OCI-LY1 (cell line): Measurements from ENCODE around the gene LRRTM3.

Experiments
- H2AFZ ChIP-seq: fragments of 200-600 bp; sonication (generic), shearing (Covaris generic); 2 replicates; pipeline ENCODE4 v1.6.0; 2014; ENCODE audit warnings: antibody characterized with exemption, mild to moderate bottlenecking, low read length
- H3F3A ChIP-seq: fragments of 200-600 bp; sonication (generic), shearing (Covaris generic); 2 replicates; pipeline ENCODE4 v1.6.0; 2014; ENCODE audit warnings: mild to moderate bottlenecking, antibody characterized with exemption, low read length, moderate library complexity; ENCODE audit not compliant: insufficient read depth
- H3K27ac ChIP-seq: fragments of 200-600 bp; sonication (generic); 2 replicates; pipeline ENCODE4 v1.5.1; 2014; ENCODE audit warnings: low read length, mixed run types, mild to moderate bottlenecking, low read depth; ENCODE audit not compliant: poor library complexity, severe bottlenecking
- H3K27me3 ChIP-seq: fragments of 200-600 bp; sonication (generic); 2 replicates; pipeline ENCODE4 v1.6.0; 2014; ENCODE audit warnings: antibody characterized with exemption, mild to moderate bottlenecking, low read length, moderate library complexity; ENCODE audit not compliant: insufficient read depth
- H3K36me3 ChIP-seq: fragments of 200-600 bp; sonication (generic); 2 replicates; pipeline ENCODE4 v1.6.1; 2014; ENCODE audit warnings: mild to moderate bottlenecking, antibody characterized with exemption, low read length, moderate library complexity, mixed read lengths; ENCODE audit not compliant: insufficient read depth
- H3K4me1 ChIP-seq: fragments of 200-600 bp; sonication (generic); 2 replicates; pipeline ENCODE4 v1.5.1; 2014; ENCODE audit warnings: mild to moderate bottlenecking, low read length, moderate library complexity; ENCODE audit not compliant: insufficient read depth, severe bottlenecking
- H3K4me2 ChIP-seq: fragments of 200-600 bp; sonication (generic), shearing (Covaris generic); 2 replicates; pipeline ENCODE4 v1.6.1; 2014; ENCODE audit warnings: low read length
- H3K4me3 ChIP-seq: fragments of 200-600 bp; sonication (generic); 2 replicates; pipeline ENCODE4 v1.5.1; 2014; ENCODE audit warnings: low read length, low read depth, mild to moderate bottlenecking, mixed read lengths; ENCODE audit not compliant: poor library complexity, severe bottlenecking
- H3K79me2 ChIP-seq: fragments of 200-600 bp; shearing (Covaris generic); 2 replicates; pipeline ENCODE4 v1.6.1; 2016; ENCODE audit warnings: mixed run types, low read length, mixed read lengths; ENCODE audit not compliant: insufficient read depth
- H3K9ac ChIP-seq: fragments of 200-600 bp; sonication (generic), shearing (Covaris generic); 2 replicates; pipeline ENCODE4 v1.6.1; 2014; ENCODE audit warnings: mild to moderate bottlenecking, low read length, mixed read lengths
- H3K9me2 ChIP-seq: fragments of 200-600 bp; sonication (generic), shearing (Covaris generic); 2 replicates; pipeline ENCODE4 v1.6.1; 2014; ENCODE audit warnings: low read depth, mild to moderate bottlenecking, low read length, mixed read lengths
- H3K9me3 ChIP-seq: fragments of 200-600 bp; shearing (Covaris generic); 2 replicates; pipeline ENCODE4 v1.6.1; 2014; ENCODE audit warnings: low read length, mixed read lengths
- H4K20me1 ChIP-seq: fragments of 200-600 bp; sonication (generic), shearing (Covaris generic); 2 replicates; pipeline ENCODE4 v1.6.0; 2016; ENCODE audit warnings: mild to moderate bottlenecking, low read length; ENCODE audit not compliant: insufficient read depth
- EZH2 ChIP-seq: fragments of 200-600 bp; sonication (generic), shearing (Covaris generic); IDR thresholded peaks from 2 replicates; pipeline ENCODE4 v1.8.0; 2017; ENCODE audit warnings: borderline replicate concordance, mixed run types, mild to moderate bottlenecking, antibody characterized with exemption, low read length, moderate library complexity, mixed read lengths
- TF ChIP-seq, protein P1 (sequence below): fragments of 200-600 bp; sonication (generic), shearing (Covaris generic); IDR thresholded peaks from 2 replicates; pipeline ENCODE4 v1.5.1; 2017; ENCODE audit warnings: mild to moderate bottlenecking, antibody characterized with exemption, low read length, moderate library complexity, mixed read lengths

Gene LRRTM3

DNA sequence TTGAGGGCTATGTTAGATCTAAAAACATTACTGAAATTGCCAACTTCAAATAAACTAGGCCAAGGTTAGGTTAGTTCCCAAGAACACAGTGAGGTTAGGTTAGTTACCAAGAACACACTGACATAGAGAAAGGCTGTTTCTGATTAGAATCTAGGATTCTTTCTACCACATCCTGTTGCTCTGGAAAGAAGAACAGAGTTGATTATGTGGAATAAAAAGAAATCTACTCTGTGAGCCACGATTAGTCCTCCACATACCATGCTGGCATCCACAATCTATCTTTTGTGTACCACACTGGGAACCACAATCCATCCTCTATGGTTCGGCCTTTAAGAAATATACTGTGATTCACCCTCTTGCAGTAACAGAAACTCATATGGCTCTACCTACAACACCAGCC, 91.4 kb downstream of the LRRTM3 start:
- H3K9ac ChIP-seq: no peak overlapping the region

DNA sequence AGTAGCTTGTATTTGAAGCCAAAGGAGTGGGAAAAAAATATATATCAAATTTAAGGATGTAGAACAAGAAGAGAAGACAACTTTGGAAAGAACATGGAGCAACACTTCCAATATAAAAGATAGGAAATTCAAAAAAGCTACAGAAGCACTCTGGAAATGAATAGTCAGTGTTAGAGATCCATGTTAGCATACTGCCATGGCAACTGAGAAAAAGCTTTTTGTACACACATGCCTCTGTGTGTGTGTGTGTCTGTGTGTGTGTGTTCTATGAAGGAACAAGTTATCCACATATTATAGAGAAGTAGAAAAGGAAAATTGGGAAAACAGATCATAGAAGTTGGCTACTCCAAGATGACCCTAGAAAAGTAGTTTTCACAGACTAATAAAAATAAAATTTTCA, 96.3 kb downstream of the LRRTM3 start:
- no peaks in the 10 kb centered on the region for H3K36me3 ChIP-seq
- no peaks in the 10 kb centered on the region for H3K79me2 ChIP-seq
- no peak overlapping the region for H2AFZ ChIP-seq
- no peaks in the 10 kb centered on the region for H3K27me3 ChIP-seq
- H4K20me1 ChIP-seq: no peaks in the 10 kb centered on the region
- no peak overlapping the region for H3K4me3 ChIP-seq
- H3K9ac ChIP-seq: no peak overlapping the region
- no peak overlapping the region for H3K4me2 ChIP-seq
- no peaks in the 10 kb centered on the region for H3K9me2 ChIP-seq
- no peak overlapping the region for H3K27ac ChIP-seq
- H3F3A ChIP-seq: no peaks in the 10 kb centered on the region
- H3K4me1 ChIP-seq: no peaks in the 10 kb centered on the region
- no peak for TF ChIP-seq EZH2
- H3K9me3 ChIP-seq: no peaks in the 10 kb centered on the region

More for the DNA sequence above, 91.4 kb downstream of the LRRTM3 start:
- H3F3A ChIP-seq: no peaks in the 10 kb centered on the region
- H3K9me3 ChIP-seq: no peaks in the 10 kb centered on the region
- H4K20me1 ChIP-seq: no peaks in the 10 kb centered on the region
- H3K27ac ChIP-seq: no peak overlapping the region
- H3K9me2 ChIP-seq: no peaks in the 10 kb centered on the region
- no peaks in the 10 kb centered on the region for H3K4me1 ChIP-seq
- no peak overlapping the region for H3K4me3 ChIP-seq
- H3K27me3 ChIP-seq: no peaks in the 10 kb centered on the region
- TF ChIP-seq, protein P1, sequence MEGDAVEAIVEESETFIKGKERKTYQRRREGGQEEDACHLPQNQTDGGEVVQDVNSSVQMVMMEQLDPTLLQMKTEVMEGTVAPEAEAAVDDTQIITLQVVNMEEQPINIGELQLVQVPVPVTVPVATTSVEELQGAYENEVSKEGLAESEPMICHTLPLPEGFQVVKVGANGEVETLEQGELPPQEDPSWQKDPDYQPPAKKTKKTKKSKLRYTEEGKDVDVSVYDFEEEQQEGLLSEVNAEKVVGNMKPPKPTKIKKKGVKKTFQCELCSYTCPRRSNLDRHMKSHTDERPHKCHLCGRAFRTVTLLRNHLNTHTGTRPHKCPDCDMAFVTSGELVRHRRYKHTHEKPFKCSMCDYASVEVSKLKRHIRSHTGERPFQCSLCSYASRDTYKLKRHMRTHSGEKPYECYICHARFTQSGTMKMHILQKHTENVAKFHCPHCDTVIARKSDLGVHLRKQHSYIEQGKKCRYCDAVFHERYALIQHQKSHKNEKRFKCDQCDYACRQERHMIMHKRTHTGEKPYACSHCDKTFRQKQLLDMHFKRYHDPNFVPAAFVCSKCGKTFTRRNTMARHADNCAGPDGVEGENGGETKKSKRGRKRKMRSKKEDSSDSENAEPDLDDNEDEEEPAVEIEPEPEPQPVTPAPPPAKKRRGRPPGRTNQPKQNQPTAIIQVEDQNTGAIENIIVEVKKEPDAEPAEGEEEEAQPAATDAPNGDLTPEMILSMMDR: no peak
- no peak for TF ChIP-seq EZH2
- no peak overlapping the region for H2AFZ ChIP-seq
- no peaks in the 10 kb centered on the region for H3K79me2 ChIP-seq
- H3K4me2 ChIP-seq: no peak overlapping the region
- no peaks in the 10 kb centered on the region for H3K36me3 ChIP-seq

DNA sequence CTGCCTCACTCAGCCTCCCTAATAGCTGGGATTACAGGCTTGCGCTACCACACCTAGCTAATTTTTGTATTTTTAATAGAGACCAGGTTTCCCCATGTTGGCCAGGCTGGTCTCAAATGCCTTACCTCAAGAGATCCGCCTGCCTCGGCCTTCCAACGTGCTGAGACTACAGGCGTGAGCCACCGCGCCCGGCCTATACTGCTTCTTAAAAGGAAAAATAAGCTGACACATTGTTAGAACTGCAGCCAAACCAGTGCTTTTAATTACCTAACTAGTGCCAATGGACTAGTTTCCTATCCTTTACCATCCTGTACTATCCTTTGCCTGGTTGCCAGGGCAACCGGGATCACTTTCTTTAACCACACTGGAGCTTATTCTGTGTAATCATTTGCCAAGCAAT, 108.0 kb downstream of the LRRTM3 start:
- no peak for TF ChIP-seq EZH2
- TF ChIP-seq, protein P1: no peak
- Histone ChIP-seq H3K9me2 (no peaks in the 10 kb centered on the region), H3K4me1 (no peaks in the 10 kb centered on the region), H3K4me3 (no peak overlapping the region), H3K9ac (no peak overlapping the region), H3K79me2 (no peaks in the 10 kb centered on the region), H3K9me3 (no peaks in the 10 kb centered on the region), H3K27ac (no peak overlapping the region), H4K20me1 (no peaks in the 10 kb centered on the region), H3K27me3 (no peaks in the 10 kb centered on the region), H2AFZ (no peak overlapping the region), H3K36me3 (no peaks in the 10 kb centered on the region), H3F3A (no peaks in the 10 kb centered on the region), H3K4me2 (no peak overlapping the region)

DNA sequence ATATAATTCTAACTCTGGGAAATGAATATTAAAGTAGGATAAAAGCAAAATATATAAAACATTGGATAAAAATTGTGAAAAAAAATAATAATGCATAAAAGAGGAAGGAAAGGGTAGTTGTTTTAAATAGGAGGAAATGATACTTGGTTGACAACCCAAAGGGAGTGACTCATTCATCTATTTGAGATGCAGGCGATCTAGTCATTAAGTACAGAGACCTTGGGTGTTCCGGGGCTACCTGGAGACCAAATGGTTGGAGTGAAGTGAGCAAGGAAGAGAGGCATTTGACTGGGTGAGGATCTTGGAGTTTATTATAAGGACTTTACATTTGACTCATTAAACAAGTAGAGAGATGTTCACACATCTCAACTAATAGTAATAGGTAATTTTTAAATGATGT, 111.0 kb downstream of the LRRTM3 start:
- no peak overlapping the region for H3K27ac ChIP-seq
- TF ChIP-seq, protein P1: no peak
- no peak for TF ChIP-seq EZH2
- no peaks in the 10 kb centered on the region for H3K36me3 ChIP-seq
- no peaks in the 10 kb centered on the region for H3K4me1 ChIP-seq
- H2AFZ ChIP-seq: no peak overlapping the region
- no peak overlapping the region for H3K4me2 ChIP-seq
- H3K27me3 ChIP-seq: no peaks in the 10 kb centered on the region
- no peaks in the 10 kb centered on the region for H3K9me3 ChIP-seq
- H3F3A ChIP-seq: no peaks in the 10 kb centered on the region
- H3K9me2 ChIP-seq: no peaks in the 10 kb centered on the region
- H3K9ac ChIP-seq: no peak overlapping the region
- no peaks in the 10 kb centered on the region for H3K79me2 ChIP-seq
- no peaks in the 10 kb centered on the region for H4K20me1 ChIP-seq
- H3K4me3 ChIP-seq: no peak overlapping the region
